Measurements from ENCODE around the gene OTOF. TPM values are rescaled to one million over a fixed set of nuclear protein-coding genes. Genes with fewer than 3 reads are reported as not detected.
A peak's percentile ranks its signal among the peaks of the same experiment; 100 is the strongest.

The OTOF gene
- total RNA-seq, 2 experiments from 2014 or later, result 1.6 to 1.9 TPM

- Mint-ChIP-seq H3K36me3 (no peaks in the 10 kb centered on the region), H3K4me3 (no peak overlapping the region), H3K4me1 (ENCODE audit: low read depth) (peaks cover 15% of the 10 kb centered on the region), H3K27me3 (no peaks in the 10 kb centered on the region), H3K9me3 (no peaks in the 10 kb centered on the region), H3K27ac (no peak overlapping the region)
- no peak for DNase-seq
- intact Hi-C loops (cut with micrococcal nuclease), result no loop called here
- ChIA-PET POLR2A (no interaction called here), CTCF (interaction anchor here (0.7 to 1.0 kb wide), 2 partner anchors 13 to 62 kb away, joined by 4 read pairs; no protein-coding TSS in a partner anchor)
These were observed 37.8 kb upstream of the OTOF start for GRCh38 chr2:26515771-26516170.

- no peak overlapping the region for H3K27ac Mint-ChIP-seq
- POLR2A ChIA-PET, result no interaction called here
- H3K36me3 Mint-ChIP-seq, result no peaks in the 10 kb centered on the region
- CTCF ChIA-PET, result no interaction called here
- H3K4me1 Mint-ChIP-seq (ENCODE audit: low read depth), result peaks cover 3% of the 10 kb centered on the region
- intact Hi-C loops (cut with micrococcal nuclease), result no loop called here
- DNase-seq, result no peak
- H3K27me3 Mint-ChIP-seq, result no peaks in the 10 kb centered on the region
- H3K4me3 Mint-ChIP-seq, result no peak overlapping the region
- H3K9me3 Mint-ChIP-seq, result no peaks in the 10 kb centered on the region
These were observed 36.1 kb upstream of the OTOF start for GRCh38 chr2:26514045-26514444.

- ChIA-PET POLR2A (no interaction called here), CTCF (no interaction called here)
- H3K4me3 Mint-ChIP-seq, result no peak overlapping the region
- intact Hi-C loops (cut with micrococcal nuclease), result no loop called here
- H3K36me3 Mint-ChIP-seq, result no peaks in the 10 kb centered on the region
- no peak for DNase-seq
- no peak overlapping the region for H3K27ac Mint-ChIP-seq
- no peaks in the 10 kb centered on the region for H3K27me3 Mint-ChIP-seq
- no peaks in the 10 kb centered on the region for H3K9me3 Mint-ChIP-seq
- no peaks in the 10 kb centered on the region for H3K4me1 Mint-ChIP-seq (ENCODE audit: low read depth)
These were observed 35.3 kb upstream of the OTOF start for GRCh38 chr2:26513261-26513660.

GRCh38 chr2:26511466-26511865 lies 33.5 kb upstream of the OTOF start:
- H3K27me3 Mint-ChIP-seq, result no peaks in the 10 kb centered on the region

GRCh38 chr2:26510344-26510973 lies 32.5 kb upstream of the OTOF start:
- intact Hi-C loops (cut with micrococcal nuclease), result no loop called here
- H3K9me3 Mint-ChIP-seq, result no peaks in the 10 kb centered on the region
- no peaks in the 10 kb centered on the region for H3K27me3 Mint-ChIP-seq
- H3K4me3 Mint-ChIP-seq, result no peak overlapping the region
- CTCF ChIA-PET, result no interaction called here
- POLR2A ChIA-PET, result no interaction called here
- no peaks in the 10 kb centered on the region for H3K4me1 Mint-ChIP-seq (ENCODE audit: low read depth)
- H3K36me3 Mint-ChIP-seq, result no peaks in the 10 kb centered on the region
- no peak for DNase-seq
- no peak overlapping the region for H3K27ac Mint-ChIP-seq

More at GRCh38 chr2:26511466-26511865, 33.5 kb upstream of the OTOF start:
- DNase-seq, result no peak
- Mint-ChIP-seq H3K27ac (no peak overlapping the region), H3K9me3 (no peaks in the 10 kb centered on the region), H3K36me3 (no peaks in the 10 kb centered on the region), H3K4me3 (no peak overlapping the region), H3K4me1 (ENCODE audit: low read depth) (no peaks in the 10 kb centered on the region)
- ChIA-PET POLR2A (no interaction called here), CTCF (no interaction called here)
- intact Hi-C loops (cut with micrococcal nuclease), result no loop called here

- DNase-seq, result no peak
- no peaks in the 10 kb centered on the region for H3K9me3 Mint-ChIP-seq
- no peaks in the 10 kb centered on the region for H3K4me1 Mint-ChIP-seq (ENCODE audit: low read depth)
- H3K36me3 Mint-ChIP-seq, result no peaks in the 10 kb centered on the region
- no peaks in the 10 kb centered on the region for H3K27me3 Mint-ChIP-seq
- POLR2A ChIA-PET, result no interaction called here
- CTCF ChIA-PET, result interaction anchor here (1.4 kb wide), 1 partner anchor 17 kb away, joined by 3 read pairs; no protein-coding TSS in a partner anchor
- no peak overlapping the region for H3K4me3 Mint-ChIP-seq
- H3K27ac Mint-ChIP-seq, result no peak overlapping the region
- intact Hi-C loops (cut with micrococcal nuclease), result no loop called here
These were observed 31.2 kb upstream of the OTOF start for GRCh38 chr2:26509141-26509540.

- H3K36me3 Mint-ChIP-seq, result no peaks in the 10 kb centered on the region
- intact Hi-C loops (cut with micrococcal nuclease), result no loop called here
- CTCF ChIA-PET, result interaction anchor here (1.4 kb wide), 1 partner anchor 16 kb away, joined by 3 read pairs; no protein-coding TSS in a partner anchor
- H3K4me1 Mint-ChIP-seq (ENCODE audit: low read depth), result peaks cover 5% of the 10 kb centered on the region
- H3K9me3 Mint-ChIP-seq, result no peaks in the 10 kb centered on the region
- H3K27me3 Mint-ChIP-seq, result no peaks in the 10 kb centered on the region
- H3K4me3 Mint-ChIP-seq, result no peak overlapping the region
- DNase-seq, result no peak
- H3K27ac Mint-ChIP-seq, result no peak overlapping the region
- POLR2A ChIA-PET, result no interaction called here
These were observed 30.0 kb upstream of the OTOF start for GRCh38 chr2:26507932-26508331.

- Mint-ChIP-seq H3K4me3 (no peak overlapping the region), H3K27ac (no peak overlapping the region), H3K27me3 (no peaks in the 10 kb centered on the region), H3K9me3 (no peaks in the 10 kb centered on the region), H3K36me3 (no peaks in the 10 kb centered on the region), H3K4me1 (ENCODE audit: low read depth) (peaks cover 5% of the 10 kb centered on the region)
- POLR2A ChIA-PET, result no interaction called here
- intact Hi-C loops (cut with micrococcal nuclease), result no loop called here
- CTCF ChIA-PET, result no interaction called here
- no peak for DNase-seq
These were observed 29.2 kb upstream of the OTOF start for GRCh38 chr2:26507088-26507487.

- no peak overlapping the region for H3K27ac Mint-ChIP-seq
- intact Hi-C loops (cut with micrococcal nuclease), result no loop called here
- H3K4me3 Mint-ChIP-seq, result no peak overlapping the region
- H3K9me3 Mint-ChIP-seq, result no peaks in the 10 kb centered on the region
- DNase-seq, result no peak
- ChIA-PET POLR2A (no interaction called here), CTCF (no interaction called here)
- no peaks in the 10 kb centered on the region for H3K36me3 Mint-ChIP-seq
- H3K27me3 Mint-ChIP-seq, result no peaks in the 10 kb centered on the region
- H3K4me1 Mint-ChIP-seq (ENCODE audit: low read depth), result peaks cover 5% of the 10 kb centered on the region
These were observed 28.4 kb upstream of the OTOF start for GRCh38 chr2:26506279-26506678.

GRCh38 chr2:26504002-26504401 lies 26.1 kb upstream of the OTOF start:
- POLR2A ChIA-PET, result no interaction called here
- Mint-ChIP-seq H3K4me1 (ENCODE audit: low read depth) (peaks cover 5% of the 10 kb centered on the region), H3K36me3 (no peaks in the 10 kb centered on the region), H3K4me3 (peak overlapping the region; percentile 60), H3K27me3 (peaks cover under 1% of the 10 kb centered on the region), H3K27ac (no peak overlapping the region), H3K9me3 (no peaks in the 10 kb centered on the region)
- intact Hi-C loops (cut with micrococcal nuclease), result loop anchor here (5.0 kb wide), 1 partner anchor 243 kb away; no protein-coding TSS in a partner anchor
- CTCF ChIA-PET, result interaction anchor here (0.6 to 4.6 kb wide), 10 partner anchors 12 to 482 kb away, joined by 3 to 37 read pairs (median 3); partner anchors contain the start of gene OTOF
- no peak for DNase-seq

- Mint-ChIP-seq H3K4me3 (peak overlapping the region; percentile 60), H3K27me3 (peaks cover 3% of the 10 kb centered on the region)
- intact Hi-C loops (cut with micrococcal nuclease), result loop anchor here (1.0 to 5.0 kb wide), 2 partner anchors 74 to 244 kb away; no protein-coding TSS in a partner anchor
These were observed 25.4 kb upstream of the OTOF start for GRCh38 chr2:26503231-26503880.

GRCh38 chr2:26500406-26500805 lies 22.5 kb upstream of the OTOF start:
- intact Hi-C loops (cut with micrococcal nuclease), result loop anchor here (5.0 kb wide), 1 partner anchor 247 kb away; no protein-coding TSS in a partner anchor

More at GRCh38 chr2:26503231-26503880, 25.4 kb upstream of the OTOF start:
- no peak overlapping the region for H3K27ac Mint-ChIP-seq
- H3K9me3 Mint-ChIP-seq, result no peaks in the 10 kb centered on the region
- H3K36me3 Mint-ChIP-seq, result no peaks in the 10 kb centered on the region
- CTCF ChIA-PET, result interaction anchor here (0.6 to 4.6 kb wide), 18 partner anchors 9 to 482 kb away, joined by 3 to 37 read pairs (median 3); partner anchors contain the start of gene OTOF
- DNase-seq, result peak; percentile 91
- POLR2A ChIA-PET, result interaction anchor here (0.7 kb wide), 1 partner anchor 17 kb away, joined by 3 read pairs; no protein-coding TSS in a partner anchor
- H3K4me1 Mint-ChIP-seq (ENCODE audit: low read depth), result peaks cover 5% of the 10 kb centered on the region

More at GRCh38 chr2:26500406-26500805, 22.5 kb upstream of the OTOF start:
- peaks cover 5% of the 10 kb centered on the region for H3K4me1 Mint-ChIP-seq (ENCODE audit: low read depth)
- no peaks in the 10 kb centered on the region for H3K36me3 Mint-ChIP-seq
- DNase-seq, result no peak
- ChIA-PET POLR2A (no interaction called here), CTCF (interaction anchor here (0.8 to 4.6 kb wide), 2 partner anchors 9 to 78 kb away, joined by 3 to 37 read pairs; no protein-coding TSS in a partner anchor)
- H3K9me3 Mint-ChIP-seq, result no peaks in the 10 kb centered on the region
- no peak overlapping the region for H3K27ac Mint-ChIP-seq
- H3K4me3 Mint-ChIP-seq, result no peak overlapping the region
- peaks cover 7% of the 10 kb centered on the region for H3K27me3 Mint-ChIP-seq
